ENCODE results near the gene SLC35E1. TPM values are rescaled to one million over a fixed set of nuclear protein-coding genes. Genes with fewer than 3 reads are reported as not detected.

The SLC35E1 gene
- polyA plus RNA-seq, 1 donor (not counting 4 experiments of a cell fraction or from before 2014, with no cell fraction given), result 30.3 TPM

- Histone ChIP-seq H3K9ac (ENCODE audit: control insufficient read depth, extremely low read depth, insufficient read depth, low read length) (peak overlapping the region; percentile 94), H3K79me2 (ENCODE audit: control insufficient read depth, insufficient read depth, low read length) (peaks cover 59% of the 10 kb centered on the region), H3K36me3 (ENCODE audit: control insufficient read depth in 2 of 2, extremely low read depth in 1 of 2, insufficient read depth in 2 of 2, low read length in 2 of 2) (peaks cover 8 to 20% of the 10 kb centered on the region in 2 experiments), H3K9me1 (ENCODE audit: control insufficient read depth, extremely low read depth, insufficient read depth, low read length) (no peaks in the 10 kb centered on the region), H3K4me2 (ENCODE audit: control insufficient read depth, extremely low read depth, insufficient read depth, low read depth, low read length) (peak overlapping the region; percentile 70), H3K27ac (ENCODE audit: control insufficient read depth, insufficient read depth, low read length) (peak overlapping the region; percentile 80), H3K4me1 (ENCODE audit: control insufficient read depth, extremely low read depth, insufficient read depth, low read length) (peaks cover 14% of the 10 kb centered on the region), H3K4me3 (ENCODE audit: control insufficient read depth in 2 of 3, extremely low read depth in 1 of 3, insufficient read depth in 2 of 3, low read depth in 1 of 3, low read length in 3 of 3) (peak overlapping the region; percentile 78 to 99 (median 99)), H3K9me3 (ENCODE audit: control insufficient read depth, low read depth, low read length) (no peaks in the 10 kb centered on the region), H4K20me1 (ENCODE audit: control insufficient read depth, extremely low read depth, insufficient read depth, low read length) (peaks cover 16% of the 10 kb centered on the region), H3K27me3 (ENCODE audit: control insufficient read depth, extremely low read depth, insufficient read depth, low read length) (no peaks in the 10 kb centered on the region), H2AFZ (ENCODE audit: control insufficient read depth, low read length) (peak overlapping the region; percentile 76)
- dilution Hi-C loops (cut with MboI; ENCODE audit: extremely low pct_ligation_motif_present, low sequenced_read_pairs), result no loop called here
- TF ChIP-seq CTCF (optimal IDR thresholded peaks at IDR 0.05 in 1 of 3, IDR thresholded peaks at IDR 0.05 in 1 of 3, conservative IDR thresholded peaks at IDR 0.05 in 1 of 3; ENCODE audit: extremely low read depth in 1 of 3, insufficient read depth in 2 of 3, low read length in 3 of 3) (no peak), EZH2 (IDR thresholded peaks at IDR 0.05; ENCODE audit: low read length) (no peak)
- DNase-seq (ENCODE audit: low read depth, low spot score) (no peak), FAIRE-seq (no peak)
These were observed 29.2 kb downstream of the SLC35E1 start for GRCh38 chr19:16542910-16543472.

- Histone ChIP-seq H3K79me2 (ENCODE audit: control insufficient read depth, insufficient read depth, low read length) (peaks cover 66% of the 10 kb centered on the region), H3K27me3 (ENCODE audit: control insufficient read depth, extremely low read depth, insufficient read depth, low read length) (no peaks in the 10 kb centered on the region), H3K9me1 (ENCODE audit: control insufficient read depth, extremely low read depth, insufficient read depth, low read length) (no peaks in the 10 kb centered on the region), H3K36me3 (ENCODE audit: control insufficient read depth in 2 of 2, extremely low read depth in 1 of 2, insufficient read depth in 2 of 2, low read length in 2 of 2) (peaks cover 14 to 27% of the 10 kb centered on the region in 2 experiments), H3K4me2 (ENCODE audit: control insufficient read depth, extremely low read depth, insufficient read depth, low read depth, low read length) (peak within 1 kb of the TSS; percentile 97), H3K9ac (ENCODE audit: control insufficient read depth, extremely low read depth, insufficient read depth, low read length) (peak within 1 kb of the TSS; percentile 94), H3K4me3 (ENCODE audit: control insufficient read depth in 2 of 3, extremely low read depth in 1 of 3, insufficient read depth in 2 of 3, low read depth in 1 of 3, low read length in 3 of 3) (peak within 1 kb of the TSS; percentile 78 to 99 (median 99)), H3K4me1 (ENCODE audit: control insufficient read depth, extremely low read depth, insufficient read depth, low read length) (peaks cover 14% of the 10 kb centered on the region), H3K27ac (ENCODE audit: control insufficient read depth, insufficient read depth, low read length) (peak within 1 kb of the TSS; percentile 80), H3K9me3 (ENCODE audit: control insufficient read depth, low read depth, low read length) (no peaks in the 10 kb centered on the region), H4K20me1 (ENCODE audit: control insufficient read depth, extremely low read depth, insufficient read depth, low read length) (peaks cover 21% of the 10 kb centered on the region), H2AFZ (ENCODE audit: control insufficient read depth, low read length) (peak within 1 kb of the TSS; percentile 76)
- FAIRE-seq (no peak), DNase-seq (ENCODE audit: low read depth, low spot score) (peak; percentile 61)
- no peak for TF ChIP-seq CTCF (optimal IDR thresholded peaks at IDR 0.05 in 1 of 3, IDR thresholded peaks at IDR 0.05 in 1 of 3, conservative IDR thresholded peaks at IDR 0.05 in 1 of 3; ENCODE audit: extremely low read depth in 1 of 3, insufficient read depth in 2 of 3, low read length in 3 of 3)
- TF ChIP-seq EZH2 (IDR thresholded peaks at IDR 0.05; ENCODE audit: low read length), result no peak
- dilution Hi-C loops (cut with MboI; ENCODE audit: extremely low pct_ligation_motif_present, low sequenced_read_pairs), result no loop called here
These were observed 29.9 kb downstream of the SLC35E1 start, which contains the start of gene CHERP for GRCh38 chr19:16542045-16542909. CHERP (minus strand) TSS chr19:16542437; CDS start chr19:16542378, 59 bp downstream.

All from keratinocyte (primary cell).